Fibroblast of lung (primary cell): ENCODE data around the gene ANXA10.

ENCODE experiments used
- EZH2 ChIP-seq: IDR thresholded peaks from 2 replicates; pipeline ENCODE4 v1.5.1; 2012; ENCODE audit warnings: low read length, control low read depth, mild to moderate bottlenecking; ENCODE audit errors: missing control alignments
- TF ChIP-seq, protein P1 (sequence below), 2 donors: IDR thresholded peaks in 1 of 2; conservative IDR thresholded peaks in 1 of 2; 1 replicate in 1 of 2; 2 replicates in 1 of 2; pipeline ENCODE4 v1.5.1; 2011 to 2012; ENCODE audit warnings: low read length in 2 of 2, control low read depth in 1 of 2, inconsistent platforms in 1 of 2, low read depth in 1 of 2, mild to moderate bottlenecking in 1 of 2

DNA sequence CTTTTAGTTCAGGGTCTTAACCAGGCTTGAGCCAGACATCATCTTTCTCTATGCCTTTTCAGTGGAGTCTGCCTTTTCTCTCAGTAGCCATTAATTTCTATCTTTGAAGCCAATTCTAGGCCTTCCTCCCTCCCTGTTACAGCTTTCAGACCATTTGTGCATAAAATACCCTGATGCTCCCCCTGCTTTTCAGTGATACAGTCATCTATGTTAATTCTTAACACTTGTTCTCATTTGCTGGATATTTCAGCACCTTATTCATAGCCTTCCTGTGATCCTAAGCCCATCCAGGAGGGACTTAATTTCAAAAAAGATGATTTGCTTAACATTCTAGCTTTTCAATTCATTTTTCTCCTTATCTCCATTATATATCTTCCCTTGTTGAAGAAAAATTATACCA lies 42.3 kb downstream of the ANXA10 start:
- TF ChIP-seq, protein P1, sequence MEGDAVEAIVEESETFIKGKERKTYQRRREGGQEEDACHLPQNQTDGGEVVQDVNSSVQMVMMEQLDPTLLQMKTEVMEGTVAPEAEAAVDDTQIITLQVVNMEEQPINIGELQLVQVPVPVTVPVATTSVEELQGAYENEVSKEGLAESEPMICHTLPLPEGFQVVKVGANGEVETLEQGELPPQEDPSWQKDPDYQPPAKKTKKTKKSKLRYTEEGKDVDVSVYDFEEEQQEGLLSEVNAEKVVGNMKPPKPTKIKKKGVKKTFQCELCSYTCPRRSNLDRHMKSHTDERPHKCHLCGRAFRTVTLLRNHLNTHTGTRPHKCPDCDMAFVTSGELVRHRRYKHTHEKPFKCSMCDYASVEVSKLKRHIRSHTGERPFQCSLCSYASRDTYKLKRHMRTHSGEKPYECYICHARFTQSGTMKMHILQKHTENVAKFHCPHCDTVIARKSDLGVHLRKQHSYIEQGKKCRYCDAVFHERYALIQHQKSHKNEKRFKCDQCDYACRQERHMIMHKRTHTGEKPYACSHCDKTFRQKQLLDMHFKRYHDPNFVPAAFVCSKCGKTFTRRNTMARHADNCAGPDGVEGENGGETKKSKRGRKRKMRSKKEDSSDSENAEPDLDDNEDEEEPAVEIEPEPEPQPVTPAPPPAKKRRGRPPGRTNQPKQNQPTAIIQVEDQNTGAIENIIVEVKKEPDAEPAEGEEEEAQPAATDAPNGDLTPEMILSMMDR (conservative IDR thresholded peaks at IDR 0.05 in 1 of 2, IDR thresholded peaks at IDR 0.05 in 1 of 2; ENCODE audit: low read depth in 1 of 2, low read length in 2 of 2), result no peak
- no peak for TF ChIP-seq EZH2
